Measurements from ENCODE around the gene RCOR3. TPM values are rescaled to one million over a fixed set of nuclear protein-coding genes. Genes with fewer than 3 reads are reported as not detected.
"Not testable (repeated sequence)": the region's sequence is repeated elsewhere in the genome, so short reads cannot be mapped to it uniquely, and the experiment has no call there.

Gene RCOR3
- 10 to 100 TPM; 29.3 to 36.5 TPM for total RNA-seq

DNA sequence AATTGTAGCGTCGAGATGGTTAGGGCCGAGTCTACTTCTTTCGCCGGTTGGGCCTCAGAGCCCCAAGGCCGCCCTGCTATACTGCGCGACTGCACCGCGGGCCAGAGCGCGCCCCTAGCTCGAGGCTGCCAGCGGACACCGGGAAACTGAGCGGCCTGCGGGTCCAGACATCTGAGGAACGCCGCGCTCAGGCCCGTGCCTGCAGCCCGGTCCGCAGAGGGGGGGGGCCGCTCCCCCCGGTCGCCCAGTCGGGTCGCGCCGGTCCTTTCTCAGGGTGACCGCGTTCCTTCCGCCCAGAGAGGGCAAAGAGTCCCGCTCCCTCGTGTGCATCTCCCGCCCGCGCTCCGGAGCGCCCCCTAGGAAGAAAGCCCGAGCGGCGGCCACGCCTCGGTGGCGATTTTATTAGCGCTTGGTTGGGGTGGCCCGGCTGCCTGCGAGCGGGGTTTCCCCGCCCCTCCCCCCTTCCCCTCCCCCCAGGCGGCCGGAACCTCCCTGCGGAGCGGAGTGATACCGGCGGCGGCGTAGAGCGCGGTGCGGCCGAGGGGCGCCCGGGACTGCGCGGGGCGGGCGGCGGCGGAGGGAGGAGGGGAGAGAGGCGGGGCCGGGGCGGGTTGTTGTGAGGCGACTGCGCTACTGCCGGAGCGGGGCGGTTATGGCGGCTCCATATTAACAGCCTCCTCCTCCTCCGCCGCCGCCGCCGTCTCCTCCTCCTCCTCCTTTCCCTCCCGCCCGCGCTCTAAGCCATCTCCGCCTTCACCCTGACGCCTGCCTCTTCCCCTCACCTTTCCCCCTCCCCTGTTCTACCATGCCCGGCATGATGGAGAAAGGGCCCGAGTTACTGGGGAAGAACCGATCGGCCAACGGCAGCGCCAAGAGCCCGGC is at the start of gene RCOR3:
RCOR3 (plus strand) TSS at position 611 of the 882 bp plus-strand sequence; CDS start at position 806, 195 bp downstream.
- ChIA-PET CTCF (interaction anchor here (0.7 to 1.3 kb wide), 5 partner anchors 64 to 255 kb away, joined by 3 to 5 read pairs (median 3); partner anchors contain the start of gene KCNH1), POLR2A (interaction anchor here (0.6 to 1.2 kb wide), 7 partner anchors 19 to 885 kb away, joined by 3 to 9 read pairs (median 4); no protein-coding TSS in a partner anchor)

DNA sequence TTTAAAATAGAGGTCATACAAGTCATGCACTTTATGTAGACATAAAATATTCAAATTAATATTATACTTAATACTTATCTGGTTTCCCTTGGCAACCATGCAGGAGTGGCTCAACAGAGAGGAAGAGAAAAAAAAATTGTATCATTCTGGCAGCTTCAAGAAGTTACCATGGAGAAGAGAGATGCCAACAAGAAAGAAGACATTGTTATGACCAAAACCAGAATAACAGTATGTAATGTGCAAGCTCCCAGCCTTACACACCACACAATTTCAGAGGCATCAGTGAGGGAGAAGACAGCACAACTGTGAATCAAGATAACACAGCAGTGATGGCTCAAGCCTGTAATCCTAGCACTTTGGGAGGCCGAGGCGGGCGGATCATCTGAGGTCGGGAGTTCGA is 49.1 kb upstream of the RCOR3 start:
- POLR2A ChIA-PET: no interaction called here
- CTCF ChIA-PET: no interaction called here

- ChIA-PET CTCF (no interaction called here), POLR2A (no interaction called here)
Observed at GRCh38 chr1:211210965-211211364, 48.2 kb upstream of the RCOR3 start.

DNA sequence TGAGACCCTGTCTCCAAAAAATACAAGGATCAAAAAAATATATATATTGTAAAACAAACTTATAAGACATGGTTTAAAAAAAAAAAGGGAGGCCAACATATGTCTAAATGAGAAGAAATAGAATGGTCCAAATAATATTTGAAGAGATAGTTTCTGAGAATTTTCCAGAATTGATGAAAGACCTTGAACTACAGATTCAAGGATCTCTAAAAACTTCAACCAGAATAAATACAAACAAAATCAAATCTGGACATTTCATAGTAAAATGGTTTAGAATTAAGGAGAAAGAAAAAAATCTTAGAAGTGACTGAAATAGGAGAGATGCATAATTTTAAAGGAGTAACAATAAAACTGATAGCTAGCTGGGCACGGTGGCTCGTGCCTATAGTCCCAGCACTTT is 45.5 kb upstream of the RCOR3 start:
- CTCF ChIA-PET: no interaction called here

DNA sequence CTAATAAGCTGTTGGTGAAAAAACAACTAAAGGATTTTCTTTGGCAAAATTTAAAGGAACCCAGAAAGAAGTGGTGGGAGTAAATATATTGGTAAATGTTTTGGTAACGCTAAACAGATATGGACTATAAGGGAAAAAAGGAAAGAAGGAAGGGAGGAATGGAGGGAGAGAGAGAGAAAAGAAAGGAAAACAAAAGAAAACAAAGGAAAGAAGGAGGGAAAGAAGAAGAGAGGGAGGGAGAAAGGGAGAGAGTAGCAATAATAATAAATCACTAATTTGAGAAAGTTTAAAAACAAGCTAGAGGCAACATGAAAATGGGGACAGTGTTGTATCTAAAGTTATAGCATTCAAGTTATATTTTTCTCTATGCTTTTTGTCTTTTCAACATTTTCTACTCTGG is 43.6 kb upstream of the RCOR3 start:
- ChIA-PET POLR2A (no interaction called here), CTCF (no interaction called here)

More for the DNA sequence above, 45.5 kb upstream of the RCOR3 start:
- POLR2A ChIA-PET: no interaction called here

GRCh38 chr1:211217392-211217791 is 41.8 kb upstream of the RCOR3 start:
- POLR2A ChIA-PET: no interaction called here
- CTCF ChIA-PET: no interaction called here

- POLR2A ChIA-PET: not testable (repeated sequence)
Observed at GRCh38 chr1:211222469-211223234, 36.5 kb upstream of the RCOR3 start.

GRCh38 chr1:211228573-211229364 is 30.4 kb upstream of the RCOR3 start:
- POLR2A ChIA-PET: interaction anchor here (0.6 kb wide), 1 partner anchor 69 kb away, joined by 3 read pairs; no protein-coding TSS in a partner anchor
- CTCF ChIA-PET: not testable (repeated sequence)

More at GRCh38 chr1:211222469-211223234, 36.5 kb upstream of the RCOR3 start:
- CTCF ChIA-PET: not testable (repeated sequence)

GRCh38 chr1:211229365-211229759 is 29.8 kb upstream of the RCOR3 start:
- CTCF ChIA-PET: no interaction called here

DNA sequence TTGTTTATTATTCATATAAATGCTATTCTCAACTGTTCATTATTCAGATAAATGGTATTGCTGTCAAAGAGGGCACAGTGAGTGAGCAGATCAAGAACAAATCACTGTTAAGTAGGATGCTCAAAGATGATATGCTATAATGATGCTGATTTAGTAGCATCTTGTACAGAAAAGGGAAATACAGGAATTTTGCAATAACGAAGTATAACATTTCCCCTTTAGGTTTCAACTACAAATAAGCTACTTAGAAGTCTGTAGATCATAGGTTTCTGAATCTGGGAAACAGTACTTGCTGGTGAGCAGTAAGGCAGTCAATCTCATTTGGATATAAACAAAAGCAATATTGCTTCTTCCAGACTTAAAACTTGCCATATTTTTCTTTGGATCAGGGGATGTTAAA is 27.3 kb upstream of the RCOR3 start:
- CTCF ChIA-PET: no interaction called here
- POLR2A ChIA-PET: no interaction called here

More at GRCh38 chr1:211229365-211229759, 29.8 kb upstream of the RCOR3 start:
- POLR2A ChIA-PET: no interaction called here

DNA sequence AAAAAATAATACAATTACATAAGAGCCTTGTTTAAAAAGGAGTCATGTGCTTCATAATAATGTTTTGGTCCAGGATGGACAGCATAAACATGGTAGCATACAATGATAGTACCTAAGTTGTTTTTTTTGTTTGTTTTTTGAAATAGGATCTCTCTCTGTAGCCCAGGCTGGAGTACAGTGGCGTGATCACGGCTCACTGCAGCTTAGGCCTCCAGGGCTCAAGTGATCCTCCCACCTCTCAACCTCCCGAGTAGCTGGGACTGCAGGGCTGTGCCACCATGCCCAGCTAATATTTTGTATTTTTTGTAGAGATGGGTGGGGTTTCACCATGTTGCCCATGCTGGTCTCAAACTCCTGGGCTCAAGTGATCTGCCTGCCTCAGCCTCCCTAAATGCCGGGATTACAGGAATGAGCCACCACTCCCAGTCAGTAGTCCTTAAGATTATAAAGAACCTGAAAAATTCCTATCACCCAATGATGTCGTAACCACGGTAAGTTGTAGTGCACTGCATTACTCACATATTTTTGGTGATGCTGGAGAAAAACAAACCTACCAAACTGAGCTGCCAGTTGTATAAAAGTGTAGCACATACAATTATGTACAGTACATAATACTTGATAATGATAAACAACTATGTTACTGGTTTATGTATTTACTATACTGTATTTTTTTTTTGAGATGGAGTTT is 22.4 kb upstream of the RCOR3 start:
- CTCF ChIA-PET: no interaction called here
- POLR2A ChIA-PET: no interaction called here

- ChIA-PET CTCF (no interaction called here), POLR2A (no interaction called here)
Observed at GRCh38 chr1:211237579-211237978, 21.6 kb upstream of the RCOR3 start.

- POLR2A ChIA-PET, CTCF ChIA-PET: not testable (repeated sequence)
Observed at GRCh38 chr1:211240567-211240966, 18.6 kb upstream of the RCOR3 start.

DNA sequence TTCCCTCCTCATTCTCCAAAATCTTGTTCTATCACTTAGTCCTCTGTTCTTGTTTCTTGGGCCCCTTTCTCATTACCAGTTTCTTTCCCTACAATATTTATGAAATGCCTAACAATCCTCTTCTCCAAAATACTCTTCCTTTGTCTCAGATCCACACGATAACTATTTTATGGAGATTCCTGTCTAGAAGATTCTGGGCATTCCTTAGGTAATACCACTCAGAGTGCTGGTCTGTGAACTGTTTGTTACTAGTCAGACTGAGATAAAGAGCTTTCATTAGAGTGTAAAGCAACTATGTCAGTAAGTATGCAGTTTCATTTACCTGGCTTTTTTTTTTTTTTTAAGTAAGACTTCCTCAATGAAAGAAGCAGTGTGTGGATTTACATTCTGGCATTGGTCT is 18.1 kb upstream of the RCOR3 start:
- ChIA-PET CTCF (no interaction called here), POLR2A (no interaction called here)

DNA sequence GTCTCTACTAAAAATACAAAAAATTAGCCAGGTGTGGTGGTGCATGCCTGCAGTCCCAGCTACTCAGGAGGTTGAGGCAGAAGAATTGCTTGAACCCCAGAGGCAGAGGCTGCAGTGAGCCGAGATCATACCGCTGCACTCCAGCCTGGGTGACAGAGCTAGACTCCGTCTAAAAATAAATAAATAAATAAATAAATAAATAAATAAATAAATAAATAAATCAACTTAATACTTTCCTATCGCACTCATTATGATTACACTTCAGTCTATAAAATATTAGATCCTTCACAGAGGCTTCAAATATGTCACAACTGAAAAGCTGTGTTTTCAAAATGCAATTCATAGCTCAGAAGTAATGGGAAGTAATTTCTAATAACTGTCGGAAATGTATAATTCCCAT is 15.5 kb upstream of the RCOR3 start:
- POLR2A ChIA-PET: not testable (repeated sequence)
- CTCF ChIA-PET: interaction anchor here (1.7 kb wide), 1 partner anchor 14 kb away, joined by 4 read pairs; no protein-coding TSS in a partner anchor

GRCh38 chr1:211246583-211246982 is 12.6 kb upstream of the RCOR3 start:
- POLR2A ChIA-PET: not testable (repeated sequence)
- CTCF ChIA-PET: interaction anchor here (0.7 kb wide), 1 partner anchor 12 kb away, joined by 3 read pairs; no protein-coding TSS in a partner anchor

DNA sequence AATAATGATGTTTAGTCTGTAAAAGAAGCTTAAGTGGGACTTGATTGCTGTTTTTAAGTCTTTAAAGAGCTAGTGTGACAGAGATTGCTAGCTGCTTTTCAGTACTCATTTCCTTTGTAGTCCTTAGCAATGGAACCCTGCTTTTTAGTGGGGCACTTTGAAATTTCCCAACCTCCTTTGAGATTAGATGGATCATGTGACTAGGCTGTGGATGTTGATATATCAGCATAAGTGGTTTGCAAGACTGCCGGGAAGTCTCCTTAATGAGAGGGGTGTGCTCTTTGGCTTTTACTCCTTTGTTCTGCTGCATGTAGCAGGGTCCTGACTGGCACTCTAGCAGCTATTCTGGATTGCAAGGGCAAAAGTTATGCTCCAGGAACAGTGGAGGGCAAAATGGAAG is 11.2 kb upstream of the RCOR3 start:
- CTCF ChIA-PET: no interaction called here
- POLR2A ChIA-PET: interaction anchor here (1.3 kb wide), 1 partner anchor 10 kb away, joined by 3 read pairs; no protein-coding TSS in a partner anchor

GRCh38 chr1:211249611-211250010 is 9.6 kb upstream of the RCOR3 start:
- POLR2A ChIA-PET, CTCF ChIA-PET: not testable (repeated sequence)

- CTCF ChIA-PET: interaction anchor here (0.9 to 1.5 kb wide), 6 partner anchors 13 to 256 kb away, joined by 3 to 5 read pairs (median 3); partner anchors contain the start of gene KCNH1
- POLR2A ChIA-PET: interaction anchor here (0.6 to 1.2 kb wide), 6 partner anchors 10 to 1231 kb away, joined by 3 to 9 read pairs (median 4); no protein-coding TSS in a partner anchor
Observed at GRCh38 chr1:211257826-211258225, 1.3 kb upstream of the RCOR3 start.

All from activated CD8-positive, alpha-beta memory T cell treated with anti-CD3 and anti-CD28 coated beads for 36 hours (primary cell).